DND-41 (cell line): ENCODE data around the gene LIMK2.

Experiments
- CTCF ChIP-seq: IDR thresholded peaks from 2 replicates; pipeline ENCODE4 v1.5.1; 2012; ENCODE audit warnings: borderline replicate concordance, low read length, moderate library complexity, mild to moderate bottlenecking; ENCODE audit not compliant: poor library complexity, severe bottlenecking; ENCODE audit errors: extremely low read depth
- EZH2 ChIP-seq: IDR thresholded peaks from 3 replicates; pipeline ENCODE4 v1.6.1; 2012; ENCODE audit warnings: borderline replicate concordance, low read depth, mild to moderate bottlenecking, moderate library complexity, low read length, inconsistent platforms; ENCODE audit not compliant: severe bottlenecking

GRCh38 chr22:31210556-31211421, 1.3 kb upstream of the LIMK2 start:
- TF ChIP-seq CTCF, result no peak
- no peak for TF ChIP-seq EZH2
